ENCODE data around the gene ACTRT2. TPM values are rescaled to one million over a fixed set of nuclear protein-coding genes. Genes with fewer than 3 reads are reported as not detected.

Gene ACTRT2
- total RNA-seq, 1 experiment from 2014 or later = not detected

- Histone ChIP-seq H2BK12ac (ENCODE audit: insufficient read length, low read depth, low read length) (no peak overlapping the region), H3K9ac (ENCODE audit: extremely low read depth, insufficient read length, low read length) (no peak overlapping the region), H3T11ph (ENCODE audit: low read length) (no peak overlapping the region), H3K27me3 (ENCODE audit: insufficient read depth, low read length) (no peaks in the 10 kb centered on the region), H2BK120ac (ENCODE audit: low read depth, low read length, poor library complexity, severe bottlenecking) (no peak overlapping the region), H4K20me1 (ENCODE audit: control insufficient read depth, insufficient read depth, insufficient read length) (no peaks in the 10 kb centered on the region), H3K23me2 (ENCODE audit: insufficient read length, low read depth, low read length, poor library complexity, severe bottlenecking) (no peaks in the 10 kb centered on the region), H3K56ac (ENCODE audit: insufficient read length, low read depth, low read length) (no peak overlapping the region), H3K4me1 (ENCODE audit: insufficient read depth, low read length) (no peaks in the 10 kb centered on the region), H2AFZ (ENCODE audit: low read length) (no peak overlapping the region), H4K91ac (ENCODE audit: insufficient read length, low read depth, low read length) (no peak overlapping the region), H3K14ac (ENCODE audit: insufficient read depth, low read length) (no peak overlapping the region), H3K4ac (ENCODE audit: low read depth, low read length) (no peak overlapping the region), H3K18ac (ENCODE audit: insufficient read length, low read depth, low read length) (no peak overlapping the region), H2AK5ac (ENCODE audit: insufficient read length, low read length) (no peak overlapping the region), H3K4me2 (ENCODE audit: insufficient read depth, insufficient read length, low read length) (no peak overlapping the region), H4K8ac (replicated peaks; ENCODE audit: insufficient read length, low read depth, low read length) (no peak overlapping the region), H2BK15ac (ENCODE audit: low read depth, low read length) (no peak overlapping the region), H3K79me1 (ENCODE audit: insufficient read depth, low read depth, low read length, poor library complexity, severe bottlenecking) (no peaks in the 10 kb centered on the region), H4K5ac (ENCODE audit: insufficient read length, low read depth, low read length) (no peak overlapping the region), H2BK5ac (ENCODE audit: insufficient read length, low read length) (no peak overlapping the region), H3K23ac (ENCODE audit: insufficient read length, low read depth, low read length) (no peak overlapping the region), H3K9me3 (ENCODE audit: control insufficient read depth, low read depth, low read length) (peaks cover 8% of the 10 kb centered on the region), H3K27ac (ENCODE audit: insufficient read length, low read depth, low read length) (no peak overlapping the region), H2BK20ac (ENCODE audit: low read depth, low read length, poor library complexity, severe bottlenecking) (no peak overlapping the region), H3K79me2 (ENCODE audit: insufficient read depth, low read length) (no peaks in the 10 kb centered on the region)
- H3K36me3 Mint-ChIP-seq (ENCODE audit: insufficient read depth in 1 of 3, low read depth in 3 of 3) = peaks cover 0 to 6% (median 0%) of the 10 kb centered on the region in 3 experiments; a peak in 2 of 7 replicates
- WGBS (ENCODE audit: extremely low coverage, insufficient read length, low lambda C conversion rate) = no CpG with 5 or more reads among the region's 19 CpGs
- H3K27me3 Mint-ChIP-seq (ENCODE audit: low read depth) = peaks cover 4% of the 10 kb centered on the region
- peaks cover 0 to 3% of the 10 kb centered on the region in 2 experiments; a peak in 1 of 4 replicates for H3K4me1 Mint-ChIP-seq
- H3K27ac Mint-ChIP-seq = no peak overlapping the region
- H3K4me3 Mint-ChIP-seq = no peak overlapping the region
- no peak for DNase-seq
- no peak for TF ChIP-seq CTCF (conservative IDR thresholded peaks at IDR 0.05)
- H3K9me3 Mint-ChIP-seq = peaks cover 0 to 26% of the 10 kb centered on the region in 2 experiments; a peak in 2 of 5 replicates
Observed at GRCh38 chr1:3038571-3039181, 17.4 kb downstream of the ACTRT2 start.
